ENCODE measurements around the gene SLC6A12. TPM values are rescaled to one million over a fixed set of nuclear protein-coding genes. Genes with fewer than 3 reads are reported as not detected.

Gene SLC6A12
- total RNA-seq, 1 donor from 2014 or later = 3.0 TPM

DNA sequence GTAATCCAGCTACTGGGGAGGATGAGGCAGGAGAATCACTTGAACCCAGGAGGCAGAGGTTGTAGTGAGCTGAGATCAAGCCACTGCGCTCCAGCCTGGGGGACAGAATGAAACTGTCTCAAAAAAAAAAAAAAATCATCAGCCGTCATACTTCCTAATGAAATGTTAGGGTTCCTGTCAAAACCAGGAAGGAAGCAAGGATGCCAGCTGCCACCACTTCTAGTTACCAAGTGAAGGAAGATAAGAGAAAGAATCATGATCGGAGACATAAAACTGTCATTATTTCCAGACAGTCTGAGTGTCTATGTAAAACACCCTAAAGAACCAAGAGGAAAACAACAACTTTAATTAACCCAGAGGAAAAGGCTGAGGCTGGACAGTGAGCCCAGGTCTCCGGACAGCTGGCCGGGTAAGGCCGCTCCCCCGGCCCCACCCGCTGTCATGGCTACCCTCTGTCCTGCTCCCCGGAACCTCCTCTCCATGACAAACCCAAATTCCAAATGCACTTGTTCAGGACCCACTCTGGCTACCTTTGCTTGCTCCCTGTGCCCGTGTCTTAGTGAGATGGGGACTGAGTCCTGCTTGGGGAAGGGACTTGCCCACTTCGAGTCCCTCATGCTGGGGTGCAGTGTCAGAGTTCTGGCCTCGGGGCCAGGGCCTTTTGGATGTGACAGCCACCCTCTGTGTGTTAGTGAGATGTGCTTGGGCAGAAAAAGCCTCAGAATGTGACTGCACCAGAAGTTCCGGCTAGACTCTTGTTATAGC lies 29.0 kb downstream of the SLC6A12 start:
- peaks cover 53% of the 10 kb centered on the region for H3K27me3 Mint-ChIP-seq
- no peaks in the 10 kb centered on the region for H3K9me3 Mint-ChIP-seq
- H3K27ac Mint-ChIP-seq = no peak overlapping the region

DNA sequence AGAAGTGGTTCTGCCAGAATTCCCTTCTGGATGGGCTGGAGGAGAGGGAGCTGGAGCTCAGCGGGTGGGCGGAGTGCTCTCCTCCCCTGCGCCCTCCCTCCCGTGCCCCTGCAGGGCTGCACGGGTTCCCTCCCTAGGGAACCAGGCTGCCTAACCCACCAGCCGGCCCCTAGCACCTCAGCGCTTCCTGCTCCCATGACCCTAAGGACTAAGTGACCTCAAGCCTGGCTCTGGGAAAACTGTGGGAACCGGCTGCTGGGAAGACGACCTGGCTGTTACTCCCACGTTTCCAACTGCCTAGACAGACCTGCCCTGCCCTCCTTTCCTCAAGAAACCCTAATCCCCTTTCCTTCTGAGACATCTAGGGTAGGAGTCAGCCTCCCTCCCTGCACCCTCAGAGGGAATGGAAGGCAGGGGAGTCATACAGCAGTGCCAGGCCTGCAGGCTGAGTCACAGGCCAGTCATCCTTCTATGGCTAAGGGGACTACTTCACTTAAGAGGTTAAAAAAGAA lies 31.5 kb downstream of the SLC6A12 start:
- TF ChIP-seq, protein P1, sequence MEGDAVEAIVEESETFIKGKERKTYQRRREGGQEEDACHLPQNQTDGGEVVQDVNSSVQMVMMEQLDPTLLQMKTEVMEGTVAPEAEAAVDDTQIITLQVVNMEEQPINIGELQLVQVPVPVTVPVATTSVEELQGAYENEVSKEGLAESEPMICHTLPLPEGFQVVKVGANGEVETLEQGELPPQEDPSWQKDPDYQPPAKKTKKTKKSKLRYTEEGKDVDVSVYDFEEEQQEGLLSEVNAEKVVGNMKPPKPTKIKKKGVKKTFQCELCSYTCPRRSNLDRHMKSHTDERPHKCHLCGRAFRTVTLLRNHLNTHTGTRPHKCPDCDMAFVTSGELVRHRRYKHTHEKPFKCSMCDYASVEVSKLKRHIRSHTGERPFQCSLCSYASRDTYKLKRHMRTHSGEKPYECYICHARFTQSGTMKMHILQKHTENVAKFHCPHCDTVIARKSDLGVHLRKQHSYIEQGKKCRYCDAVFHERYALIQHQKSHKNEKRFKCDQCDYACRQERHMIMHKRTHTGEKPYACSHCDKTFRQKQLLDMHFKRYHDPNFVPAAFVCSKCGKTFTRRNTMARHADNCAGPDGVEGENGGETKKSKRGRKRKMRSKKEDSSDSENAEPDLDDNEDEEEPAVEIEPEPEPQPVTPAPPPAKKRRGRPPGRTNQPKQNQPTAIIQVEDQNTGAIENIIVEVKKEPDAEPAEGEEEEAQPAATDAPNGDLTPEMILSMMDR (conservative IDR thresholded peaks at IDR 0.05) = no peak
- DNase-seq (ENCODE audit: extremely low spot score, unreplicated experiment) = no peak
- Mint-ChIP-seq H3K4me1 (ENCODE audit: unreplicated experiment) (peaks cover 4% of the 10 kb centered on the region), H3K9me3 (no peaks in the 10 kb centered on the region), H3K4me3 (no peak overlapping the region), H3K27ac (no peak overlapping the region), H3K36me3 (no peaks in the 10 kb centered on the region), H3K27me3 (peaks cover 44% of the 10 kb centered on the region)

More for the DNA sequence above, 29.0 kb downstream of the SLC6A12 start:
- no peaks in the 10 kb centered on the region for H3K4me1 Mint-ChIP-seq (ENCODE audit: unreplicated experiment)
- H3K36me3 Mint-ChIP-seq = no peaks in the 10 kb centered on the region
- no peak for DNase-seq (ENCODE audit: extremely low spot score, unreplicated experiment)
- no peak overlapping the region for H3K4me3 Mint-ChIP-seq
- TF ChIP-seq, protein P1 (conservative IDR thresholded peaks at IDR 0.05) = no peak

DNA sequence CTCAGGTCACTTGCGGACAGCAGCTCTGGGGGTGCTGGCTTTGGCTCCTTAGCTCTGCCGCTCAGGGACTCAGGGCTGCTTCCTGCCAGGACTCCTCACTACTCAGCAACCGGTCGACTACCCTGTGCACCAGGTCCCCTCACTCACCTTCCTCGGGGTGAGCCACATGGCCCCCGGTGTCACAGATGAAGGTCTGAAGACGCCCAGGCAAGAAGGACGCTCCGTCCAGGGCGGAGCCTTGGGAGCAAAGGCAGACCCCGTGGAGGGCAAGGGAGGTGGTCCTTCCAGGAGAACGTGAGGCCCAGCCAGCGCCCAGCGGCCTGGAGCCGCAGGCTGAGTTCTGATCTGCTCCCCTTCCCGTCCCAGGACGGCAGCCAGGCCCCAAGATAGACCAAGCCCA lies 32.0 kb downstream of the SLC6A12 start:
- TF ChIP-seq, protein P1 (conservative IDR thresholded peaks at IDR 0.05) = no peak
- Mint-ChIP-seq H3K4me3 (no peak overlapping the region), H3K27ac (no peak overlapping the region)

DNA sequence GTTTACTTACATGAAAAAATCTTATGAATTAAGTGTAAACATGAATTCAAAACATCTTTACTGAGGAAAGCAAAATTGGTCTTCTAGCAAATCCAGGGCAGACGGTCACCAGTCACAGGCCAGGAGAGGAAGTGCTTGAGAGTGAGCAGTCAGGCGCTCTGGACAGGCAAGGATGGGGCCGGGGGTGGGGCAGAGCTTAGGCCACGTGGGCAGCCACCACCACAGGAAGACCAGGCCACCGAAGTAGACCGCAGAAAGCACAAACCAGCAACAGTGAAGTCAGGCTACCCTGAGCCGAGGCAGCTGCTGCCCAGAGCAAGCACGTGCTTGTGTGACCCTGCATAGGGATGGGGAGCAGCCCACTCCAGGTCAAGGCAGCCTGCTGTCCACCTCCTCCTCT lies 33.5 kb downstream of the SLC6A12 start:
- Mint-ChIP-seq H3K27me3 (peaks cover 28% of the 10 kb centered on the region), H3K4me1 (ENCODE audit: unreplicated experiment) (peaks cover 12% of the 10 kb centered on the region), H3K27ac (no peak overlapping the region), H3K9me3 (no peaks in the 10 kb centered on the region), H3K4me3 (no peak overlapping the region), H3K36me3 (no peaks in the 10 kb centered on the region)
- TF ChIP-seq, protein P1 (conservative IDR thresholded peaks at IDR 0.05) = no peak
- no peak for DNase-seq (ENCODE audit: extremely low spot score, unreplicated experiment)

More for the DNA sequence above, 32.0 kb downstream of the SLC6A12 start:
- no peak for DNase-seq (ENCODE audit: extremely low spot score, unreplicated experiment)
- Mint-ChIP-seq H3K9me3 (no peaks in the 10 kb centered on the region), H3K4me1 (ENCODE audit: unreplicated experiment) (peaks cover 5% of the 10 kb centered on the region), H3K27me3 (peaks cover 39% of the 10 kb centered on the region), H3K36me3 (no peaks in the 10 kb centered on the region)

DNA sequence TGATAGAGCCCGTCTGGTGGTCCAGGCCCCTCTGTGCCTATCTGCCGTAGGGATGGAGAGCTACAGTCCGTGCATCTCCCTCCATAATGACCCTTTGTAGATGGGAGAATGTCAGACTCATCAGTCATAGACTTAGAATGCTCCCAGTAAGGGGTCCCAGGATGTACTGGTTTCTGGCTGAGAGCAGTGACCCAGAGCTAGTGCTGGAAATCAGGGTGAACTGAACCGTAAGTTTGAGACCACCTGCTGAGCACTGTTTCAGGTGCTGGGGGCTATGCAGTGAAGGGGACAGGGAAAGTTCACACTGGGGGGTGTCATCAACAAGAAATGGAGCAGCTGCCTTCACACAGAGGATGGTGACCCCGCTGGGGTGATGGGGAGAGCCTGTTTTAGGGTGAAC lies 34.1 kb downstream of the SLC6A12 start:
- Mint-ChIP-seq H3K36me3 (no peaks in the 10 kb centered on the region), H3K4me3 (no peak overlapping the region), H3K27me3 (peaks cover 24% of the 10 kb centered on the region), H3K4me1 (ENCODE audit: unreplicated experiment) (peaks cover 16% of the 10 kb centered on the region), H3K9me3 (no peaks in the 10 kb centered on the region), H3K27ac (no peak overlapping the region)
- no peak for DNase-seq (ENCODE audit: extremely low spot score, unreplicated experiment)
- TF ChIP-seq, protein P1 (conservative IDR thresholded peaks at IDR 0.05) = no peak
